H1 (cell line): ENCODE data around the gene SYNGR3. TPM values are rescaled to one million over a fixed set of nuclear protein-coding genes. Genes with fewer than 3 reads are reported as not detected.
A peak's percentile ranks its signal among the peaks of the same experiment; 100 is the strongest.

Experiments
- CBX5 ChIP-seq: fragments of 300-800, 300-1000 bp; sonication (generic); IDR thresholded peaks from 2 replicates; pipeline ENCODE4 v1.7.1; 2016; ENCODE audit warnings: antibody characterized with exemption, low read length, low read depth
- EP300 ChIP-seq, 2 experiments: IDR thresholded peaks; 1 replicate in 1 of 2; 2 replicates in 1 of 2; pipeline ENCODE4 v1.6.1; 2011 to 2012; ENCODE audit warnings: low read depth in 2 of 2, low read length in 2 of 2, mild to moderate bottlenecking in 2 of 2, borderline replicate concordance in 1 of 2, inconsistent platforms in 1 of 2, moderate library complexity in 1 of 2
- PHF8 ChIP-seq: fragments of 200-600 bp; sonication (generic); conservative IDR thresholded peaks from 2 replicates; pipeline ENCODE4 v1.7.1; 2012; ENCODE audit warnings: low read depth, mild to moderate bottlenecking, inconsistent platforms, low read length, moderate library complexity
- POLR2A ChIP-seq, 2 experiments: IDR thresholded peaks; 1 replicate in 1 of 2; 2 replicates in 1 of 2; pipeline ENCODE4 v1.6.1; 2011; ENCODE audit warnings: low read depth in 2 of 2, low read length in 2 of 2, mild to moderate bottlenecking in 2 of 2; ENCODE audit errors: control extremely low read depth in 1 of 2
- TAF7 ChIP-seq: optimal IDR thresholded peaks from 2 replicates; pipeline ENCODE3; 2011; ENCODE audit warnings: low read depth, mild to moderate bottlenecking, inconsistent platforms, low read length, moderate library complexity, borderline replicate concordance
- polyA plus RNA-seq, 7 experiments: library from polyadenylated mRNA; depleted of rRNA in 3 of 7; stranded (reverse) in 5 of 7; unstranded in 2 of 7; fragments of >200 nt in 5 of 7; fragments of 200-250 nt in 2 of 7; gene quantifications; 1 replicate in 5 of 7; 2 replicates in 1 of 7; 4 replicates in 1 of 7; pipeline versions ENCODE4 v1.2.1 to v1.2.3, GENCODE V29; 2011 to 2013; ENCODE audit warnings: missing spikeins in 2 of 7, mixed read lengths in 2 of 7
- total RNA-seq: library from RNA; stranded (reverse); fragmentation: NEBNext Ultra II Directional; extraction: Animal tissue kit (Norgen Biotek cat#: 25700); gene quantifications from 2 replicates; pipeline ENCODE4 v1.2.1, GENCODE V29; 2021

The SYNGR3 gene
- total and polyA plus RNA-seq, 2 of the 8 experiments (the other 6 are each of a cell fraction or from before 2014, with no cell fraction given), result 36.2 to 49.9 TPM

- TF ChIP-seq TAF7 (peak; percentile 14), POLR2A (IDR thresholded peaks at IDR 0.05; ENCODE audit: control extremely low read depth in 1 of 2, low read depth in 2 of 2, low read length in 2 of 2) (peak in 1 of 2 experiments; percentile 22; a peak in 1 of 3 replicates), EP300 (IDR thresholded peaks at IDR 0.05; ENCODE audit: borderline replicate concordance in 1 of 2, low read depth in 2 of 2, low read length in 2 of 2) (no peak), PHF8 (no peak), CBX5 (no peak)
Measured at GRCh38 chr16:1979271-1980029, 10.3 kb upstream of the SYNGR3 start (continued).
